Esophagus squamous epithelium (tissue), 4 donors: Measurements from ENCODE around the gene CLSTN2.

Experiments
- POLR2A ChIP-seq, 4 donors: fragments of 450-650 bp; IDR thresholded peaks; one replicate each; pipeline ENCODE4 v1.6.1; 2017; ENCODE audit warnings: antibody characterized with exemption in 4 of 4, mild to moderate bottlenecking in 4 of 4, moderate library complexity in 3 of 4
- TF ChIP-seq, protein P1 (sequence below), 6 experiments: fragments of 450-650 bp in 4 of 6; fragments of 200-600 bp in 2 of 6; sonication (generic) in 2 of 6; IDR thresholded peaks; one replicate each; pipeline ENCODE4 v1.5.1; 2016 to 2019; ENCODE audit warnings: antibody characterized with exemption in 6 of 6, mild to moderate bottlenecking in 4 of 6, moderate library complexity in 4 of 6

DNA sequence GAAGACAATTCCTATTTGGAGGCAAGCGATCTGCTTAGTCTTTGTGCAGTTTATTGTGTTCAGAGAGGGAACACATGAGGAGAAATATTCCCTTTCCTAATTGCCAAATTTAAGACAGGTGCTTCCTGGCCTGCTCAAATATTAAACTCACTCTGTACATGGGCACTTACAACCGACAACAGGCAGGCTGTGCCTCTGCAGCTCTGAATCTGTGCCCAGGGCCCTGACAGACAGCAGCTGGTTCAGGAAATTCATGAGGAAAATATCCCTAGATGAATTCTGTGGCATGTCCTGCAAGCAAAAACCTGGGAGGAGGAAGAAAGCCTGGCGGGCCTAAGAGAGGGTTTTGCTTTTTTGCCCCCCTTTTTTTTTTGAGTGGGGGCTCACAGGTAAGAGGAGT is 573.6 kb downstream of the CLSTN2 start:
- TF ChIP-seq, protein P1, sequence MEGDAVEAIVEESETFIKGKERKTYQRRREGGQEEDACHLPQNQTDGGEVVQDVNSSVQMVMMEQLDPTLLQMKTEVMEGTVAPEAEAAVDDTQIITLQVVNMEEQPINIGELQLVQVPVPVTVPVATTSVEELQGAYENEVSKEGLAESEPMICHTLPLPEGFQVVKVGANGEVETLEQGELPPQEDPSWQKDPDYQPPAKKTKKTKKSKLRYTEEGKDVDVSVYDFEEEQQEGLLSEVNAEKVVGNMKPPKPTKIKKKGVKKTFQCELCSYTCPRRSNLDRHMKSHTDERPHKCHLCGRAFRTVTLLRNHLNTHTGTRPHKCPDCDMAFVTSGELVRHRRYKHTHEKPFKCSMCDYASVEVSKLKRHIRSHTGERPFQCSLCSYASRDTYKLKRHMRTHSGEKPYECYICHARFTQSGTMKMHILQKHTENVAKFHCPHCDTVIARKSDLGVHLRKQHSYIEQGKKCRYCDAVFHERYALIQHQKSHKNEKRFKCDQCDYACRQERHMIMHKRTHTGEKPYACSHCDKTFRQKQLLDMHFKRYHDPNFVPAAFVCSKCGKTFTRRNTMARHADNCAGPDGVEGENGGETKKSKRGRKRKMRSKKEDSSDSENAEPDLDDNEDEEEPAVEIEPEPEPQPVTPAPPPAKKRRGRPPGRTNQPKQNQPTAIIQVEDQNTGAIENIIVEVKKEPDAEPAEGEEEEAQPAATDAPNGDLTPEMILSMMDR (IDR thresholded peaks at IDR 0.05), result no peak
- no peak for TF ChIP-seq POLR2A (IDR thresholded peaks at IDR 0.05)
